Measurements from ENCODE around the gene TDRD7.

DNA sequence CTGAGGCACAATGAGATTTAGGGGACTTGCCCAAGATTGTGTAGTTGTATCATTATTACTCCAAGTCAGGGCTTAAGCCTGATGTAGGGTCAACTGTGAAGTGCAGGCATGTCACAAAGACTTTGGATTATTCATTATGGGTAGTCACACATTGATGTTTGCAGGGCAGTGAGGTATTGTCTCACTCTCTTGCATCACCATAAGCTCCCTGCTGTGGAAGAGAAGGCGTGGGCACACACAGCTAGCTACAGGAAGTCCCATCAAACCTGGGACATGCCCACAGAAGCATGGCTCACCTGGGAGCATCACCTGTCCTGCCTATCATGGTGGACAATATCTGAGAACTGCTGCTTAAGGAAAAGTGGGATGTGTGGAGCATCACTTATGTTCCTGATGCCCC, 131.7 kb downstream of the TDRD7 start:
- TF ChIP-seq GATA3 (IDR thresholded peaks at IDR 0.05; ENCODE audit: low read depth, low read length): no peak
- no peak for TF ChIP-seq GATA2 (IDR thresholded peaks at IDR 0.05; ENCODE audit: low read depth, low read length)

Measured in SH-SY5Y (cell line).